ENCODE results near the gene PRSS36. TPM values are rescaled to one million over a fixed set of nuclear protein-coding genes. Genes with fewer than 3 reads are reported as not detected.

Gene PRSS36
- total and polyA plus RNA-seq, 9 of the 15 experiments (the other 6 are each of a cell fraction or from before 2014, with no cell fraction given) = 0.09 to 1.2 (median 0.54) TPM; not detected in 2

GRCh38 chr16:31186930-31187807 lies 37.3 kb upstream of the PRSS36 start:
- ChIA-PET POLR2A (interaction anchor here (0.7 to 1.0 kb wide), 5 partner anchors 10 to 687 kb away, joined by 3 read pairs; partner anchors contain the start of genes KAT8, ZNF267, ZNF646 and ZNF668), CTCF (ENCODE audit: low intra/inter-chr PET ratio) (no interaction called here)
- peaks cover 100% of the 10 kb centered on the region for H3K36me3 ChIP-seq (ENCODE audit: control insufficient read depth, insufficient read depth, low read length)
- ATAC-seq (no peak; the same call in 2 of the 3 replicates), FAIRE-seq (no peak), DNase-seq (ENCODE audit: extremely low read depth in 1 of 4, low spot score in 3 of 4) (peak in 2 of 4 experiments; percentile 15 to 29)
- H2AFZ ChIP-seq (ENCODE audit: low read depth, low read length) = no peak overlapping the region
- no peak overlapping the region for H3K9ac ChIP-seq (ENCODE audit: insufficient read depth in 1 of 2, low read depth in 2 of 2, low read length in 2 of 2)
- peaks cover 82% of the 10 kb centered on the region for H3K79me2 ChIP-seq (ENCODE audit: control insufficient read depth, insufficient read depth, low read length)
- H3K4me2 ChIP-seq (ENCODE audit: insufficient read depth, low read length) = no peak overlapping the region
- 91% methylated on average over 10 of the region's 10 CpGs for WGBS (ENCODE audit: insufficient coverage, low coverage, missing lambda C conversion rate)
- intact Hi-C loops (cut with micrococcal nuclease) (loop anchor here (10.0 kb wide), 1 partner anchor 258 kb away; the partner anchor contains the start of gene ZNF843), in situ Hi-C loops (cut with MboI) (no loop called here)
- H4K20me1 ChIP-seq (replicated peaks; ENCODE audit: control insufficient read depth, insufficient read depth, low read length) = peaks cover 37% of the 10 kb centered on the region
- H3K27ac ChIP-seq (ENCODE audit: extremely low read depth, low read depth, low read length) = no peak overlapping the region
- BruUV-seq (replicated peaks) = no TSS peak
- H3K4me1 ChIP-seq (replicated peaks in 1 of 2; ENCODE audit: control insufficient read depth in 2 of 2, insufficient read depth in 2 of 2, low read length in 2 of 2) = peaks cover 11 to 13% of the 10 kb centered on the region in 2 experiments
- H3K27me3 ChIP-seq (ENCODE audit: control insufficient read depth in 2 of 2, insufficient read depth in 2 of 2, low read length in 2 of 2) = no peaks in the 10 kb centered on the region
- H3K4me3 ChIP-seq = no peak overlapping the region
- H3K9me1 ChIP-seq (ENCODE audit: control insufficient read depth, insufficient read depth, low read length) = peaks cover 8% of the 10 kb centered on the region
- H3K9me3 ChIP-seq (replicated peaks; ENCODE audit: control insufficient read depth, insufficient read depth, low read depth, low read length) = no peaks in the 10 kb centered on the region
- TF ChIP-seq FOXK1 (CRISPR knock-in tag; IDR thresholded peaks at IDR 0.05; ENCODE audit: borderline replicate concordance) (peak; percentile 82; the same call in 1 of the 2 replicates), ZBTB49 (CRISPR knock-in tag; IDR thresholded peaks at IDR 0.05; ENCODE audit: borderline replicate concordance) (0 out of 2 replicates have a peak, but pooled peaks have one; percentile 71), E2F1 (CRISPR knock-in tag; IDR thresholded peaks at IDR 0.05) (0 out of 2 replicates have a peak, but pooled peaks have one; percentile 28), KAT7 (CRISPR knock-in tag; IDR thresholded peaks at IDR 0.05; ENCODE audit: borderline replicate concordance) (0 out of 2 replicates have a peak, but pooled peaks have one; percentile 35), GABPB1 (CRISPR knock-in tag; IDR thresholded peaks at IDR 0.05) (peak; percentile 45; the same call in 1 of the 2 replicates), ELF2 (CRISPR knock-in tag; IDR thresholded peaks at IDR 0.05) (0 out of 2 replicates have a peak, but pooled peaks have one; percentile 7), TCF7 (IDR thresholded peaks at IDR 0.05; ENCODE audit: borderline replicate concordance) (no peak), RBFOX2 (IDR thresholded peaks at IDR 0.05; ENCODE audit: low read depth, low read length) (peak; percentile 31; the same call in 1 of the 2 replicates), ILF3 (IDR thresholded peaks at IDR 0.05; ENCODE audit: borderline replicate concordance) (0 out of 2 replicates have a peak, but pooled peaks have one; percentile 18), TFAP4 (CRISPR knock-in tag; IDR thresholded peaks at IDR 0.05; ENCODE audit: borderline replicate concordance) (0 out of 2 replicates have a peak, but pooled peaks have one; percentile 27), DMBX1 (CRISPR knock-in tag; IDR thresholded peaks at IDR 0.05; ENCODE audit: borderline replicate concordance) (no peak), SMAD1 (IDR thresholded peaks at IDR 0.05; ENCODE audit: low read depth, low read length, partially characterized antibody) (no peak), STAT5A (IDR thresholded peaks at IDR 0.05; ENCODE audit: borderline replicate concordance, low read length) (0 out of 2 replicates have a peak, but pooled peaks have one; percentile 3), ZNF57 (CRISPR knock-in tag; IDR thresholded peaks at IDR 0.05) (no peak)

Measured in K562 (cell line).